Stimulated activated CD4-positive, alpha-beta T cell treated with anti-CD3 and anti-CD28 coated beads, Interleukin-15, amount 100 ng/mL, for 48 hours (primary cell): Measurements from ENCODE around the gene ZAR1L.

Experiments
- DNase-seq, 2 donors: peaks; one replicate each; pipeline ENCODE4 v3.0.0-alpha.2; 2020; ENCODE audit warnings: low read depth in 2 of 2

Gene ZAR1L

GRCh38 chr13:32255724-32256109 is 59.4 kb downstream of the ZAR1L start:
- no peak for DNase-seq

- DNase-seq = no peak
Observed at GRCh38 chr13:32254916-32255723, 60.0 kb downstream of the ZAR1L start.

GRCh38 chr13:32254416-32254815 is 60.7 kb downstream of the ZAR1L start:
- DNase-seq = no peak

GRCh38 chr13:32253911-32254399 is 61.2 kb downstream of the ZAR1L start:
- no peak for DNase-seq
